ENCODE data around the gene FTCDNL1. TPM values are rescaled to one million over a fixed set of nuclear protein-coding genes. Genes with fewer than 3 reads are reported as not detected.

Gene FTCDNL1
- total RNA-seq, 1 donor from 2014 or later: 1.3 TPM

DNA sequence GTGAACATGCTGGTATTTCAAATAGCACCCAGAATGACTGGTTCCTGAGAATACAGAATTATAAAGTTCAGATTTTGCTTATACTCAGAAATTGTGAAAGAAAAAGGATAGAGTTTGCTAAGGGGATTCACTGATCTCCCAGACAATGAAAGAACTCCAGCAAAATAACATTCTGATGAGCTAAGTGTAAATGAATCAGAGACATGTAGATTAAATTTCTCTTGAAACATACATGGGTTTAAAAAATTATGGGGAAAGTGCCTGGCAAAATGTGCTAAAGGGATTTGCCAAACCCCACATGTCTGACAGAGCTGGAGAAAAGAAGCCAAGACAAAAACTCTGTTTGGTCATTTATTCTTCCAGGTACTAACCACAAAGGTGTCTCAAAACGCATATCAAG, 116.3 kb downstream of the FTCDNL1 start:
- Mint-ChIP-seq H3K4me1 (ENCODE audit: unreplicated experiment) (peaks cover 12% of the 10 kb centered on the region), H3K36me3 (no peaks in the 10 kb centered on the region), H3K9me3 (no peaks in the 10 kb centered on the region), H3K4me3 (no peak overlapping the region), H3K27ac (no peak overlapping the region), H3K27me3 (peaks cover 51% of the 10 kb centered on the region)
- DNase-seq (ENCODE audit: extremely low spot score, unreplicated experiment): no peak
- TF ChIP-seq, protein P1, sequence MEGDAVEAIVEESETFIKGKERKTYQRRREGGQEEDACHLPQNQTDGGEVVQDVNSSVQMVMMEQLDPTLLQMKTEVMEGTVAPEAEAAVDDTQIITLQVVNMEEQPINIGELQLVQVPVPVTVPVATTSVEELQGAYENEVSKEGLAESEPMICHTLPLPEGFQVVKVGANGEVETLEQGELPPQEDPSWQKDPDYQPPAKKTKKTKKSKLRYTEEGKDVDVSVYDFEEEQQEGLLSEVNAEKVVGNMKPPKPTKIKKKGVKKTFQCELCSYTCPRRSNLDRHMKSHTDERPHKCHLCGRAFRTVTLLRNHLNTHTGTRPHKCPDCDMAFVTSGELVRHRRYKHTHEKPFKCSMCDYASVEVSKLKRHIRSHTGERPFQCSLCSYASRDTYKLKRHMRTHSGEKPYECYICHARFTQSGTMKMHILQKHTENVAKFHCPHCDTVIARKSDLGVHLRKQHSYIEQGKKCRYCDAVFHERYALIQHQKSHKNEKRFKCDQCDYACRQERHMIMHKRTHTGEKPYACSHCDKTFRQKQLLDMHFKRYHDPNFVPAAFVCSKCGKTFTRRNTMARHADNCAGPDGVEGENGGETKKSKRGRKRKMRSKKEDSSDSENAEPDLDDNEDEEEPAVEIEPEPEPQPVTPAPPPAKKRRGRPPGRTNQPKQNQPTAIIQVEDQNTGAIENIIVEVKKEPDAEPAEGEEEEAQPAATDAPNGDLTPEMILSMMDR (conservative IDR thresholded peaks at IDR 0.05): no peak

DNA sequence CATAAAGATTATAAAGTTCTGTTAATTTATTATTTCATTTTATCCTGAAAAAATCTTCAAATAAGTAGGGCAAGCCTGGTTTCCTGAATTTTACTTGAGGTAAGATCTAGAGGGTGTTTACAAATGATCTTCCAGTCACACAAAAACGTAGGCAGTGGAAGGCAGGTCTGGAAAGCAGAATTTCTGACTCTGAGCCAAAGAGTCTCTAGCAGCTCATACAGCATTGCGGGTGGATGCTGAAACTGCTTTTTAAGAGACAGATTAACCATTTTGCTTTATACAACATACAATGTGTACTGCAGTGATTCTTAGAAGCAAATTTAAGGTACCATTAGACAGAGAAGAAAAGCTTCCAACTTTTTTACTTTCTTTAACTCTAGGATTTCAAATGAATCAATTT, 117.0 kb downstream of the FTCDNL1 start:
- Mint-ChIP-seq H3K27me3 (peaks cover 54% of the 10 kb centered on the region), H3K4me3 (no peak overlapping the region), H3K27ac (no peak overlapping the region), H3K9me3 (no peaks in the 10 kb centered on the region), H3K36me3 (no peaks in the 10 kb centered on the region), H3K4me1 (ENCODE audit: unreplicated experiment) (peaks cover 5% of the 10 kb centered on the region)
- no peak for DNase-seq (ENCODE audit: extremely low spot score, unreplicated experiment)
- TF ChIP-seq, protein P1 (conservative IDR thresholded peaks at IDR 0.05): no peak

DNA sequence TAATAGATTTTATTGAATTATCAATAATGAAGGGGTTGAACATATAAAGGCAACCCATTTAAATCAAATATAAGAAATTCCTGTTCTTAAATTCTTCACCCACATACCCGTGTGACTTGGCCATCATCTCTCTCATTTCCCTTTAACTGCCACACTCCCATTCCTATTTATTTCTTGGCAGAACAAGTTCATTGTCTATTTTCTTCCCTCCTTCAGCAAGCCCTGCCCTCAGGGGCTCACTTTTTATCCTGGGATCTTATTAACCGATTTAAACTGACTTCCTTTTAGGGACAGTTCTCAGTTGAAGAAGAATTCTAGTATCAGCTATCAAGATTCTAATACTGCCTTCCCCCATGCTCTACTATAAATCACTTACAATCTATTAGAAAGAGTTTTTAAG, 123.2 kb downstream of the FTCDNL1 start:
- Mint-ChIP-seq H3K4me1 (ENCODE audit: unreplicated experiment) (no peaks in the 10 kb centered on the region), H3K27ac (no peak overlapping the region), H3K27me3 (peaks cover 33% of the 10 kb centered on the region), H3K9me3 (no peaks in the 10 kb centered on the region), H3K4me3 (no peak overlapping the region), H3K36me3 (no peaks in the 10 kb centered on the region)
- TF ChIP-seq, protein P1 (conservative IDR thresholded peaks at IDR 0.05): no peak
- no peak for DNase-seq (ENCODE audit: extremely low spot score, unreplicated experiment)

DNA sequence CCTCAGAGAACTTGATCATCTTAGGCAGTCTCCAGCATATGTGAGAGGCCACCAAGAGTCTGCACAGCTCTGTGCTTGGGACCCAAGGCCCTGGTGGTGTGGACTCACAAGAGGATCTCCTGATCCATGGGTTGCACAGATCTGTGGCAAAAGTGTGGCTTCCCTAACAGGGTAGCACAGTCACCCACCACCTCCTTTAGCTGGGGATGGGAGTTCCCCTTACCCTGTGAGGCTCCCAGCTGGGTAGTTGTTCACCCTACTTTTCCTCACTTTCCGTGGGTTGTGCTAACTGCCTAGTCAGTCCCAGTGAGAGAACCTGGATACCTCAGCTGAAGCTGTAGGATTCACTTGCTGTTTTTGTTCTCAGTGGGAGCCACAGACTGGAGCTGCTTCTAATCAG, 123.7 kb downstream of the FTCDNL1 start:
- Mint-ChIP-seq H3K36me3 (no peaks in the 10 kb centered on the region), H3K9me3 (no peaks in the 10 kb centered on the region), H3K27me3 (peaks cover 33% of the 10 kb centered on the region), H3K4me3 (no peak overlapping the region), H3K4me1 (ENCODE audit: unreplicated experiment) (no peaks in the 10 kb centered on the region), H3K27ac (no peak overlapping the region)
- TF ChIP-seq, protein P1 (conservative IDR thresholded peaks at IDR 0.05): no peak
- no peak for DNase-seq (ENCODE audit: extremely low spot score, unreplicated experiment)

DNA sequence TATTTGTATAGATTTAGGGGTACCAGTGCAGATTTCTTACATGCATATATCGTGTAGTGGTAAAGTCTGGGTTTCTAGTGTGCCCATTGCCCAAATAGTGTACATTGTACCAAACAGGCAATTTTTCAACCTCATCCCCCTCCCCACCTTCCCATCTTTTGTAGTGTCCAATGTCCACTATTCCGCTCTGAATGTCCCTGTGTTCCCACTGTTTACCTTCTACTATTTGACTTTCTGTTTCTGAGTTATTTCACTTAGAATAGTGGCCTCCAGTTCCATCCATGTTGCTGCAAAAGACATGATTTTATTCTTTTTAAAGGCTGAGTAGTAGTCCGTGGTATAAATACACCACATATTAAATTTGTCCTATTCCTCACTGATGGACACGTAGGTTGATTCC, 132.9 kb downstream of the FTCDNL1 start:
- TF ChIP-seq, protein P1 (conservative IDR thresholded peaks at IDR 0.05): no peak
- Mint-ChIP-seq H3K4me1 (ENCODE audit: unreplicated experiment) (peaks cover 19% of the 10 kb centered on the region), H3K4me3 (no peak overlapping the region), H3K27me3 (peaks cover 7% of the 10 kb centered on the region), H3K36me3 (no peaks in the 10 kb centered on the region), H3K27ac (no peak overlapping the region), H3K9me3 (no peaks in the 10 kb centered on the region)
- DNase-seq (ENCODE audit: extremely low spot score, unreplicated experiment): no peak

DNA sequence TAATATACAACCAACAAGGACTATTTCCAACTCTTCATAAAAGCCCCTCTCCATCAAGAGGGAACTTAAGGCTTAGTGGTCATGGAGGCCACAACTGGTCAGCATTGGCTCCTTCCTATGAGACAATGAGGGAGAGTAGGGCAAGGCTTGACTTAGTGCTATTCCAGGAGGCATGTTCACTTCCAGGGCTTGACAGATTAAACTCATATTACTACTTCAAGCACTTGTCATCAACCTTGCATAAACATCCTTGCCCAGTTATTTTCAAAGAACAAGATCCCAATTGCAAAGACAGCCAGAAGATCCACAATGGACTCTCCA, 133.4 kb downstream of the FTCDNL1 start:
- Mint-ChIP-seq H3K27me3 (peaks cover 10% of the 10 kb centered on the region), H3K27ac (no peak overlapping the region), H3K4me3 (no peak overlapping the region), H3K36me3 (no peaks in the 10 kb centered on the region), H3K4me1 (ENCODE audit: unreplicated experiment) (peaks cover 19% of the 10 kb centered on the region), H3K9me3 (no peaks in the 10 kb centered on the region)
- DNase-seq (ENCODE audit: extremely low spot score, unreplicated experiment): no peak
- TF ChIP-seq, protein P1 (conservative IDR thresholded peaks at IDR 0.05): no peak

Data from type B pancreatic cell (in vitro differentiated cells).